IMR-90 (cell line): ENCODE measurements around the gene NUDT11. TPM values are rescaled to one million over a fixed set of nuclear protein-coding genes. Genes with fewer than 3 reads are reported as not detected.
"Not testable (repeated sequence)": the region's sequence is repeated elsewhere in the genome, so short reads cannot be mapped to it uniquely, and the experiment has no call there.

Experiments
- ATAC-seq: fragments of 200-7000 bp; cut with Tn5 transposase; 2 replicates; pipeline ENCODE4 v1.9.1; 2020; ENCODE audit warnings: low read depth, mild to moderate bottlenecking, moderate library complexity
- BruUV-seq: library from RNA; stranded (reverse); fragments of 400-500 nt; replicated peaks from 2 replicates; lab custom pipeline; 2021; lab: Mats Ljungman, UMichigan
- CTCF ChIA-PET: fragments of 300-600 bp; formaldehyde crosslinking; extraction: SDS; loops from one replicate; lab custom pipeline; 2021; ENCODE audit warnings: antibody characterized with exemption; lab: Yijun Ruan, JAX
- POLR2A ChIA-PET: fragments of 300-600 bp; sonication (Branson Sonifier 250); formaldehyde crosslinking; loops from one replicate; lab custom pipeline; 2022; ENCODE audit warnings: antibody characterized with exemption; ENCODE audit not compliant: unreplicated experiment; lab: Charles Lee
- DNase-seq: peaks from one replicate; pipeline ENCODE4 v3.0.0; 2013
- H2AFZ ChIP-seq: replicated peaks from 2 replicates; pipeline ENCODE3; 2013; ENCODE audit warnings: low read length, mild to moderate bottlenecking; ENCODE audit not compliant: poor library complexity
- H2AK5ac ChIP-seq: 2 replicates; pipeline ENCODE4 v1.6.1; 2013; ENCODE audit warnings: low read depth, low read length, inconsistent platforms
- H2AK9ac ChIP-seq: replicated peaks from 2 replicates; pipeline ENCODE3; 2013; ENCODE audit warnings: mild to moderate bottlenecking, low read depth, low read length, moderate library complexity; ENCODE audit not compliant: poor library complexity
- H2BK120ac ChIP-seq: 2 replicates; pipeline ENCODE4 v1.6.1; 2013; ENCODE audit warnings: low read depth, low read length, inconsistent platforms
- H2BK15ac ChIP-seq: 3 replicates; pipeline ENCODE4 v1.6.1; 2013; ENCODE audit warnings: low read depth, low read length, inconsistent platforms
- H2BK20ac ChIP-seq: 2 replicates; pipeline ENCODE4 v1.6.1; 2013; ENCODE audit warnings: low read depth, mild to moderate bottlenecking, inconsistent platforms, low read length, moderate library complexity
- H2BK5ac ChIP-seq: 2 replicates; pipeline ENCODE4 v1.6.1; 2013; ENCODE audit warnings: mild to moderate bottlenecking, low read depth, low read length, inconsistent platforms; ENCODE audit not compliant: poor library complexity, severe bottlenecking
- H3K14ac ChIP-seq: replicated peaks from 2 replicates; pipeline ENCODE4 v1.6.1; 2013; ENCODE audit warnings: low read depth, low read length, inconsistent platforms
- H3K18ac ChIP-seq: 2 replicates; pipeline ENCODE4 v1.6.1; 2013; ENCODE audit warnings: low read depth, low read length, control low read depth
- H3K23ac ChIP-seq: 2 replicates; pipeline ENCODE4 v1.6.1; 2013; ENCODE audit warnings: low read depth, low read length, inconsistent platforms
- H3K27ac ChIP-seq: 2 replicates; pipeline ENCODE4 v1.5.1; 2013; ENCODE audit warnings: mild to moderate bottlenecking, control low read depth, low read length; ENCODE audit not compliant: insufficient read depth
- H3K27me3 ChIP-seq: 2 replicates; pipeline ENCODE4 v1.6.1; 2013; ENCODE audit warnings: low read length; ENCODE audit not compliant: control insufficient read depth, insufficient read depth
- H3K36me3 ChIP-seq: 2 replicates; pipeline ENCODE4 v1.6.1; 2013; ENCODE audit warnings: low read length, mixed read lengths; ENCODE audit not compliant: control insufficient read depth, insufficient read depth
- H3K4ac ChIP-seq: 2 replicates; pipeline ENCODE4 v1.6.1; 2013; ENCODE audit warnings: low read depth, low read length, inconsistent platforms
- H3K4me1 ChIP-seq: 2 replicates; pipeline ENCODE4 v1.6.1; 2013; ENCODE audit warnings: low read length, mixed read lengths; ENCODE audit not compliant: control insufficient read depth, insufficient read depth
- H3K4me2 ChIP-seq: 2 replicates; pipeline ENCODE4 v1.6.1; 2013; ENCODE audit warnings: low read depth, mild to moderate bottlenecking, control low read depth, low read length, moderate library complexity
- H3K4me3 ChIP-seq: 2 replicates; pipeline ENCODE4 v1.5.1; 2013; ENCODE audit warnings: low read depth, mild to moderate bottlenecking, control low read depth, low read length, moderate library complexity; ENCODE audit not compliant: insufficient read depth
- H3K56ac ChIP-seq: 2 replicates; pipeline ENCODE4 v1.6.1; 2013; ENCODE audit warnings: low read length, inconsistent platforms; ENCODE audit not compliant: insufficient read depth; ENCODE audit errors: extremely low read depth
- H3K79me1 ChIP-seq, 2 experiments: 2 replicates each; pipeline ENCODE4 v1.6.1; 2013; ENCODE audit warnings: low read length in 2 of 2, inconsistent platforms in 1 of 2, low read depth in 1 of 2
- H3K9ac ChIP-seq: 2 replicates; pipeline ENCODE4 v1.6.1; 2013; ENCODE audit warnings: low read depth, low read length, control low read depth
- H3K9me1 ChIP-seq: 2 replicates; pipeline ENCODE4 v1.6.1; 2013; ENCODE audit warnings: low read length, inconsistent platforms; ENCODE audit not compliant: insufficient read depth
- H3K9me3 ChIP-seq: 2 replicates; pipeline ENCODE4 v1.6.1; 2013; ENCODE audit warnings: low read length; ENCODE audit not compliant: control insufficient read depth, insufficient read depth
- H4K20me1 ChIP-seq: 2 replicates; pipeline ENCODE4 v1.6.1; 2013; ENCODE audit warnings: low read length, inconsistent platforms; ENCODE audit not compliant: insufficient read depth
- H4K5ac ChIP-seq: 2 replicates; pipeline ENCODE4 v1.6.1; 2013; ENCODE audit warnings: mild to moderate bottlenecking, low read depth, low read length, control low read depth
- H4K8ac ChIP-seq, 2 experiments: 2 replicates each; pipeline ENCODE4 v1.6.1; 2013; ENCODE audit warnings: low read depth in 2 of 2, low read length in 2 of 2, control low read depth in 1 of 2, inconsistent platforms in 1 of 2
- H4K91ac ChIP-seq: 2 replicates; pipeline ENCODE4 v1.6.1; 2013; ENCODE audit warnings: low read depth, low read length, inconsistent platforms; ENCODE audit not compliant: insufficient read depth
- BHLHE40 ChIP-seq: fragments of 150-350 bp; IDR thresholded peaks from 2 replicates; pipeline ENCODE4 v1.6.1; 2016; ENCODE audit warnings: mild to moderate bottlenecking, low read depth, low read length
- WGBS, 2 experiments: methylation state at CpG; one replicate each; pipeline versions ENCODE4 v1.1.5 to v1.1.7; 2013; ENCODE audit warnings: missing lambda C conversion rate in 2 of 2; ENCODE audit not compliant: insufficient read length in 1 of 2; ENCODE audit errors: extremely low coverage in 2 of 2; 5-methylcytosine and 5-hydroxymethylcytosine counted together
- dilution Hi-C: fragments of 300-500 bp; cut with HindIII; formaldehyde crosslinking; loops from one replicate; pipeline ENCODE4 v1.14.3; 2018; ENCODE audit warnings: low sequenced_read_pairs; ENCODE audit not compliant: unreplicated experiment
- in situ Hi-C: fragments of 300-500 bp; cut with MboI; formaldehyde crosslinking; loops from 3 replicates; pipeline ENCODE4 v1.14.3; 2019; ENCODE audit warnings: low sequenced_read_pairs, inconsistent platforms, mixed read lengths
- intact Hi-C: fragments of 100-400 bp; cut with micrococcal nuclease; formaldehyde crosslinking; loops from 2 replicates; pipeline ENCODE4 v1.10.0; 2022
- polyA plus RNA-seq, 3 experiments: library from polyadenylated mRNA; depleted of rRNA; stranded (reverse); fragments of >200 nt; gene quantifications; 2 replicates each; pipeline ENCODE4 v1.2.3, GENCODE V29; 2012; ENCODE audit warnings: low replicate concordance in 1 of 3
- total RNA-seq: library from RNA; depleted of rRNA; stranded (reverse); fragments of >200 nt; gene quantifications from 2 replicates; pipeline ENCODE4 v1.2.3, GENCODE V29; 2012

Gene NUDT11
- total and polyA plus RNA-seq, 2 of the 4 experiments (the other 2 are of a cell fraction): 12.6 to 13.8 TPM

- H3K4me1 ChIP-seq, H2AK9ac ChIP-seq, dilution Hi-C loops, CTCF ChIA-PET, H2BK15ac ChIP-seq, H3K79me1 ChIP-seq, H3K36me3 ChIP-seq, H2BK20ac ChIP-seq, H2AK5ac ChIP-seq, H3K9me3 ChIP-seq, POLR2A ChIA-PET, H3K23ac ChIP-seq, H4K91ac ChIP-seq, H3K27me3 ChIP-seq, H4K20me1 ChIP-seq, in situ Hi-C loops, H3K14ac ChIP-seq, H3K9me1 ChIP-seq, H2BK120ac ChIP-seq, H4K8ac ChIP-seq, H2BK5ac ChIP-seq, H3K4ac ChIP-seq, H4K5ac ChIP-seq, H3K56ac ChIP-seq: not testable (repeated sequence)
- intact Hi-C loops: loop anchor here (1.0 to 2.0 kb wide), 2 partner anchors 73 to 118 kb away; no protein-coding TSS in a partner anchor
- peak; percentile 11 for DNase-seq
- peak; percentile 56 for ATAC-seq
- peak overlapping the region; percentile 36; the same call in 1 of the 2 replicates for H3K18ac ChIP-seq
- 12% methylated on average over 3 of the region's 60 CpGs; no CpG with 5 or more reads in 1 of the 2 experiments for WGBS, 2 experiments
- H3K9ac ChIP-seq: peak overlapping the region; percentile 86
- peak; percentile 37; the same call in 1 of the 2 replicates for TF ChIP-seq BHLHE40
- peak overlapping the region; percentile 86 for H3K4me2 ChIP-seq
- peak overlapping the region; percentile 83 for H3K27ac ChIP-seq
- H3K4me3 ChIP-seq: peak overlapping the region; percentile 79
- peak overlapping the region; percentile 70 for H2AFZ ChIP-seq
- TSS peak; percentile 64 for BruUV-seq
Observed at GRCh38 chrX:51495701-51496488, 497 bp downstream of the NUDT11 start.
